GM19463 (cell line): Measurements from ENCODE around the gene ACP4.

Source experiments
- ATAC-seq: cut with Tn5 transposase; IDR thresholded peaks from one replicate; pipeline ENCODE4 v1.9.1; 2021; ENCODE audit warnings: mild to moderate bottlenecking, moderate library complexity; ENCODE audit not compliant: unreplicated experiment

ACP4 gene

GRCh38 chr19:50839712-50840655 lies 49.8 kb downstream of the ACP4 start:
- no peak for ATAC-seq

GRCh38 chr19:50842130-50842529 lies 51.9 kb downstream of the ACP4 start:
- no peak for ATAC-seq

GRCh38 chr19:50843205-50843604 lies 53.0 kb downstream of the ACP4 start:
- ATAC-seq = no peak

- ATAC-seq = no peak
Measured at GRCh38 chr19:50843701-50844221, 53.5 kb downstream of the ACP4 start.

GRCh38 chr19:50844296-50844935 lies 54.2 kb downstream of the ACP4 start:
- no peak for ATAC-seq
